Activated T-cell treated with anti-CD3 and anti-CD28 coated beads for 1 hour (primary cell): ENCODE data around the gene MOCS2.
A peak's percentile ranks its signal among the peaks of the same experiment; 100 is the strongest.
"Not testable (repeated sequence)": the region's sequence is repeated elsewhere in the genome, so short reads cannot be mapped to it uniquely, and the experiment has no call there.

Experiments
- DNase-seq: peaks from one replicate; pipeline ENCODE4 v3.0.0-alpha.2; 2020; ENCODE audit warnings: low read depth

The MOCS2 gene

GRCh38 chr5:53109443-53110127, at the start of gene MOCS2:
Gene MOCS2 (minus strand): TSS chr5:53109757. CDS start chr5:53107174, 2,583 bp downstream.
- DNase-seq, result peak; percentile 87

- no peak for DNase-seq
These were observed 42.3 kb upstream of the MOCS2 start for GRCh38 chr5:53151713-53152458.

GRCh38 chr5:53133020-53133419, 23.5 kb upstream of the MOCS2 start:
- no peak for DNase-seq

- DNase-seq, result no peak
These were observed 20.7 kb upstream of the MOCS2 start for GRCh38 chr5:53130266-53130665.

- no peak for DNase-seq
These were observed 18.9 kb upstream of the MOCS2 start for GRCh38 chr5:53128481-53128880.

- no peak for DNase-seq
These were observed 17.6 kb upstream of the MOCS2 start for GRCh38 chr5:53127107-53127506.

- no peak for DNase-seq
These were observed 17.0 kb upstream of the MOCS2 start for GRCh38 chr5:53126521-53126920.

- DNase-seq, result no peak
These were observed 14.1 kb upstream of the MOCS2 start for GRCh38 chr5:53123702-53124101.

- DNase-seq, result no peak
These were observed 10.6 kb upstream of the MOCS2 start for GRCh38 chr5:53120165-53120564.

GRCh38 chr5:53118879-53119278, 9.3 kb upstream of the MOCS2 start:
- DNase-seq, result no peak

- DNase-seq, result no peak
These were observed 7.0 kb upstream of the MOCS2 start for GRCh38 chr5:53116597-53116996.

- DNase-seq, result no peak
These were observed 5.4 kb upstream of the MOCS2 start for GRCh38 chr5:53114988-53115387.

GRCh38 chr5:53113947-53114346, 4.4 kb upstream of the MOCS2 start:
- no peak for DNase-seq

- no peak for DNase-seq
These were observed 3.4 kb upstream of the MOCS2 start for GRCh38 chr5:53112909-53113308.

- not testable (repeated sequence) for DNase-seq
These were observed 2.8 kb upstream of the MOCS2 start for GRCh38 chr5:53112307-53112706.

GRCh38 chr5:53111139-53111538, 1.6 kb upstream of the MOCS2 start:
- DNase-seq, result no peak

GRCh38 chr5:53110156-53110555, 599 bp upstream of the MOCS2 start:
- DNase-seq, result no peak

- no peak for DNase-seq
These were observed 508 bp downstream of the MOCS2 start for GRCh38 chr5:53109056-53109442.

GRCh38 chr5:53105611-53106300, 3.8 kb downstream of the MOCS2 start:
- DNase-seq, result no peak

GRCh38 chr5:53100606-53101005, 9.0 kb downstream of the MOCS2 start:
- no peak for DNase-seq

- no peak for DNase-seq
These were observed 10.0 kb downstream of the MOCS2 start for GRCh38 chr5:53099546-53099945.

- peak; percentile 60 for DNase-seq
These were observed 13.5 kb downstream of the MOCS2 start for GRCh38 chr5:53095931-53096525.

GRCh38 chr5:53095217-53095616, 14.3 kb downstream of the MOCS2 start:
- DNase-seq, result no peak
